GM04504 (cell line): ENCODE results near the gene NCAPD2.

Experiments used
- DNase-seq: peaks from one replicate; pipeline ENCODE4 v3.0.0-alpha.2; 2012; ENCODE audit warnings: low read depth

The NCAPD2 gene, protein sequence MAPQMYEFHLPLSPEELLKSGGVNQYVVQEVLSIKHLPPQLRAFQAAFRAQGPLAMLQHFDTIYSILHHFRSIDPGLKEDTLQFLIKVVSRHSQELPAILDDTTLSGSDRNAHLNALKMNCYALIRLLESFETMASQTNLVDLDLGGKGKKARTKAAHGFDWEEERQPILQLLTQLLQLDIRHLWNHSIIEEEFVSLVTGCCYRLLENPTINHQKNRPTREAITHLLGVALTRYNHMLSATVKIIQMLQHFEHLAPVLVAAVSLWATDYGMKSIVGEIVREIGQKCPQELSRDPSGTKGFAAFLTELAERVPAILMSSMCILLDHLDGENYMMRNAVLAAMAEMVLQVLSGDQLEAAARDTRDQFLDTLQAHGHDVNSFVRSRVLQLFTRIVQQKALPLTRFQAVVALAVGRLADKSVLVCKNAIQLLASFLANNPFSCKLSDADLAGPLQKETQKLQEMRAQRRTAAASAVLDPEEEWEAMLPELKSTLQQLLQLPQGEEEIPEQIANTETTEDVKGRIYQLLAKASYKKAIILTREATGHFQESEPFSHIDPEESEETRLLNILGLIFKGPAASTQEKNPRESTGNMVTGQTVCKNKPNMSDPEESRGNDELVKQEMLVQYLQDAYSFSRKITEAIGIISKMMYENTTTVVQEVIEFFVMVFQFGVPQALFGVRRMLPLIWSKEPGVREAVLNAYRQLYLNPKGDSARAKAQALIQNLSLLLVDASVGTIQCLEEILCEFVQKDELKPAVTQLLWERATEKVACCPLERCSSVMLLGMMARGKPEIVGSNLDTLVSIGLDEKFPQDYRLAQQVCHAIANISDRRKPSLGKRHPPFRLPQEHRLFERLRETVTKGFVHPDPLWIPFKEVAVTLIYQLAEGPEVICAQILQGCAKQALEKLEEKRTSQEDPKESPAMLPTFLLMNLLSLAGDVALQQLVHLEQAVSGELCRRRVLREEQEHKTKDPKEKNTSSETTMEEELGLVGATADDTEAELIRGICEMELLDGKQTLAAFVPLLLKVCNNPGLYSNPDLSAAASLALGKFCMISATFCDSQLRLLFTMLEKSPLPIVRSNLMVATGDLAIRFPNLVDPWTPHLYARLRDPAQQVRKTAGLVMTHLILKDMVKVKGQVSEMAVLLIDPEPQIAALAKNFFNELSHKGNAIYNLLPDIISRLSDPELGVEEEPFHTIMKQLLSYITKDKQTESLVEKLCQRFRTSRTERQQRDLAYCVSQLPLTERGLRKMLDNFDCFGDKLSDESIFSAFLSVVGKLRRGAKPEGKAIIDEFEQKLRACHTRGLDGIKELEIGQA (N-terminal part only)

DNA sequence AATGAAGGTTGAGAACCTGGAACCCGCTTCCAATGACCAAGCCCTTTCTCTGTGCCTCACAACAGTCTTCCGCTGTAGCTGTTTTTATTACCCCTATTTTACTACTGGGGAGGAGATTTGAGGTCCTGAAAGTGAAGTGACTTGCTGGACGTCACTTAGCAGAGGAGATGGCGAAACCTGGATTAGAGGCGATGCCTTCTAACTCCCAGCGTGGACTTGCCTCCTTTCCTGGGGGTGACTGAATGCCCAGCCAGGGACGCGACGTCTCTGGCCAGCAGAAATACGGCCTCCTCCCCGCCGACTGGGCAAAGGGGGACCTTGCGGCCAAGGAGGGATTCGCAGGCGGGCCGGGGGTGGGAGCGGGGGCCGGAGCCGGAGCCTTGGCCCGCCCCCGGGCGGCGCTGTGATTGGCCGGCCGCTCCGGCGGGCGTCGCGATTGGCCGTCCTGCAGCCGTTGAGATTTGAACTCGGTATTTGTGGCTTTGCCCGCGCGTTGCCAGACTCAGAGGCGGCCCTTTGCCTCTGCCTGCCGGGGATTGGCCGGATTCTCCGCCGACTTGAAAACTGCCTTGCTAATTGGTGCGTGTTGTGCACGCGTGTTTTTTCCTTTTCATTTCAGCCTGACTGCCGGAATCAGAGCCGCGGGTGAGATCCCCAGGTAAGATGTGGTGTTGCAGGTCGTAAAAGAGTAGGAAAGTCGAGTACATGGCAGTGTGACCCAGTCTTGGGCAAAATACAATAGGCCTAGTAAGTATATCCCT is at the start of gene NCAPD2:
Gene NCAPD2 (plus strand): TSS at position 606 of the 761 bp plus-strand sequence. CDS start 997 bp downstream, outside the sequence.
- DNase-seq: peak; percentile 90

DNA sequence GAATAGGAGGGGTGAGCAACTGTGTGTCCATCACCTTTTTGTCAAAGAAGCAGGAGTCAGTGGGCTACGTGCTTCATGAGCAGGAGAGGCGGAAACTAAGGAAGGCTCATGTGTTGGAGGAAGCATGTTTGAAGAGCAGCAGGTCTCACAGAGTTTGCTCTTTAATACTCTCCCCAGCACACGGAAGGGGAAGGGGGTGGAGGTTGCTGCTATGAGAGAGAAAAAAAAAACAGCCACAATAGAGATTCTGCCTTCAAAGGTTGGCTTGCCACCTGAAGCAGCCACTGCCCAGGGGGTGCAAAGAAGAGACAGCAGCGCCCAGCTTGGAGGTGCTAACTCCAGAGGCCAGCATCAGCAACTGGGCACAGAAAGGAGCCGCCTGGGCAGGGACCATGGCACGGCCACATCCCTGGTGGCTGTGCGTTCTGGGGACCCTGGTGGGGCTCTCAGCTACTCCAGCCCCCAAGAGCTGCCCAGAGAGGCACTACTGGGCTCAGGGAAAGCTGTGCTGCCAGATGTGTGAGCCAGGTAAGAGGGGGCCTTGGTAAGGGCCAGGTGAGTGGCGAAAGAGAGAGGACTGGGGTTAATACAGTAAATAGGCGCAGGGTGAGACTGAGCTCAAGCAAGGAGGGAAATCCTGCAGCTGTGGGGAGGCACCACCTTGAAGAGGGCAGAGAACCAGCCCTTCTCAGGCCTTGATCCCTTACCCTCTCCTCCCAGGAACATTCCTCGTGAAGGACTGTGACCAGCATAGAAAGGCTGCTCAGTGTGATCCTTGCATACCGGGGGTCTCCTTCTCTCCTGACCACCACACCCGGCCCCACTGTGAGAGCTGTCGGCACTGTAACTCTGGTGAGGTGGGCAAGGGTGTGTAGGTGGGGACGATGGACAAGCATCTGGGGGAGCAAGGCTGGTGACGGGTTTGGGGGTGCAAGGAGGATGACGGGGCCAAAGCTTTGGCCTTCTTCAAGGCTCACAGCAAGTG is 48.9 kb upstream of the NCAPD2 start, which contains the start of gene CD27:
Gene CD27 (plus strand): TSS at position 252 of the 985 bp plus-strand sequence. CDS start 141 bp downstream, at position 393.
- DNase-seq: no peak

DNA sequence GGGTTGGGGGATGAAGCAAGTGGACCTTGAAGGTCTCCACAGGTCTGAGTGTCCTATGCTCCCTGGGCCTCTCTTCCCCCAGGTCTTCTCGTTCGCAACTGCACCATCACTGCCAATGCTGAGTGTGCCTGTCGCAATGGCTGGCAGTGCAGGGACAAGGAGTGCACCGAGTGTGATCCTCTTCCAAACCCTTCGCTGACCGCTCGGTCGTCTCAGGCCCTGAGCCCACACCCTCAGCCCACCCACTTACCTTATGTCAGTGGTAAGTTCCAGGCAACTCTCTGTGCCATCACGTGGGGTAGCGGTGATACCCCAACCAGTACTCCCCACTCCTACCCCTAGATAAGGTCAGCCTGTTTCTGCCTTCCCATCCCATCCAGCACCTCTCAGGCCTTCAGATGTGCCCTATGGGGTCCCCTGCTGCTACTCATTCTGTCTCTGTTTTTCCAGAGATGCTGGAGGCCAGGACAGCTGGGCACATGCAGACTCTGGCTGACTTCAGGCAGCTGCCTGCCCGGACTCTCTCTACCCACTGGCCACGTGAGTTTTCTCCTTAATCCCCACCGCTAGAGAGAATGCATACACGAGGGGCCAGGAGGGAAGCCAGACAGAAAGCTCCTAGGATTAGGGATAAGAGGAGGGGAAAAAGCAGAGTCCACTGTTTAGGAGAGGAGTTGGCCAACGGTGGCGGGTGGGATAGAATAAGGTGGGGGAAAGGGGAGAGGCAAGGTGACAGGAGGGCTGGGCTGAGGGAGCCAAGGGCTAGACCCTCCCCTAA is 43.6 kb upstream of the NCAPD2 start:
- no peak for DNase-seq

DNA sequence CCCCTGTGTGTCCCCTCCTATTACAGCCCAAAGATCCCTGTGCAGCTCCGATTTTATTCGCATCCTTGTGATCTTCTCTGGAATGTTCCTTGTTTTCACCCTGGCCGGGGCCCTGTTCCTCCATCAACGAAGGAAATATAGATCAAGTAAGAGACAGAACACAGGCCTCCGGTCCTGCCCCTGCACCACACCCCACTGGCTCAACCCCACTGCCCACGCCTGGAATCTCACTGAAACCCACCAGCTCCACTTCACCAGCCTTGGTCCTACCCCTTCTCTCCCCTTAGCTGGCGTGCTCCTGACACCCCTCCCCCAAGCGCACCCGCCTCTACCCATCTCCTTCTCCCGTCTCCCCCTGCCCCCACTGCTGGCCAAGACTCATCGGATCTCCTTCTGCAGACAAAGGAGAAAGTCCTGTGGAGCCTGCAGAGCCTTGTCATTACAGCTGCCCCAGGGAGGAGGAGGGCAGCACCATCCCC is 43.0 kb upstream of the NCAPD2 start:
- DNase-seq: no peak

DNA sequence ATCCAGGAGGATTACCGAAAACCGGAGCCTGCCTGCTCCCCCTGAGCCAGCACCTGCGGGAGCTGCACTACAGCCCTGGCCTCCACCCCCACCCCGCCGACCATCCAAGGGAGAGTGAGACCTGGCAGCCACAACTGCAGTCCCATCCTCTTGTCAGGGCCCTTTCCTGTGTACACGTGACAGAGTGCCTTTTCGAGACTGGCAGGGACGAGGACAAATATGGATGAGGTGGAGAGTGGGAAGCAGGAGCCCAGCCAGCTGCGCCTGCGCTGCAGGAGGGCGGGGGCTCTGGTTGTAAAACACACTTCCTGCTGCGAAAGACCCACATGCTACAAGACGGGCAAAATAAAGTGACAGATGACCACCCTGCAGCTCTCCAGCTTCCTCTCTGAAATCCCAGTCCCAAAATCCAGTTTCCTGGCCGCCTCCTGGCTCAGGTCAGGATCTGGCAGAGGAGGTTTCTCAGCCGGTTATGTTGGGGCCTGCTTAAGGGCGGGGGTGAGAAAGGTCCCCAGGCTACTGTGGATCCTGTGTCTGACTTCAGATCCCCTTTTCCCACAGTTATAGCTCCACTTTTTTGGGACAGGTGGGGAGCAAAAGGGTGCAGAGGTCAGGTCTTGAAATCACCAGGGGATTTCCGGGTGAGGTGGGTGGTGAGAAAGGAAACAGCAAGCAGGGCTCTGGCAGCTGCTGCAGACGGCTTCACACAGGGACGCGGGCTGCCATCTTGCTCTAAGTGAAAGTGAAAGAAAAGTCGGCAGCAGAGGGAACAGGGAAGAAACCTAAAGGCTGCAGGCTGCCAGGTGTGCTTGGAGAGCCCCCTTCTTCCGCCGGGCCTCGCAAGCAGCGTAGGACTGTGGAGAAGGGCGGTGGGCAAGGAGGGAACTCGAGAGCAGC is 42.3 kb upstream of the NCAPD2 start, which contains the start of gene TAPBPL:
Gene TAPBPL (plus strand): TSS at position 695 of the 897 bp plus-strand sequence. CDS start 207 bp downstream, outside the sequence.
- peak; percentile 69 for DNase-seq

DNA sequence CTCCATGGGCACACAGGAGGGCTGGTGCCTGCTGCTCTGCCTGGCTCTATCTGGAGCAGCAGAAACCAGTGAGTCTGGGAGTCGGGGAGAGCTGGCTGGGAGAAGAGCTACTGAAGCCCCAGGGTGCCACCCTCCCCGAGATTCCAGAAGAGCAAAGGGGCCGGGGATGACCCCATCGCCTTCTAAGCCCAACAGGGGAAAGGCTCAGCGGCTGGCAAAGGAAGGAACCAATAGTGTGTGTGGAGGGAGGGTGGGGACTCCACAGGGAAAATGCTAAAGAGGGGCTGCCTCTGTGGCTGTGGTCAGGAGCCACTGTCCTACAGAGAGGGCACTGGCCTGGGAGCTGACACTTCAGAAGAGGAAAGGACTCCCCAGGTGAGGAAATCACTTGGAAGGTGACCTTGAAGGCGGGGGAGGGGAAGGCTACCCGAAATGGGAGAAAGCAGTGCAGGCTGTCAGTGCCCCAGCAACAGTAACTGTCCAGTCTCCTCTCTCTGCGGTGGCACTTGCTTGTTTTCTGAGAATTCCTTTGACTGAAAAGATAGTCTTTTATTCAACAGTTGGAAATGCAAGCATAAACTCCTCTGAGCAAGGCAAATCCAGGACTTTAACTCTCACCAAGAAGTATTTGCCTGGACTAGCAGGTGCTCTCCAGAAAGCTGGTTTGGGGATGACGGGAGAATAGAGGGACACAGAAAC is 41.5 kb upstream of the NCAPD2 start:
- DNase-seq: no peak

DNA sequence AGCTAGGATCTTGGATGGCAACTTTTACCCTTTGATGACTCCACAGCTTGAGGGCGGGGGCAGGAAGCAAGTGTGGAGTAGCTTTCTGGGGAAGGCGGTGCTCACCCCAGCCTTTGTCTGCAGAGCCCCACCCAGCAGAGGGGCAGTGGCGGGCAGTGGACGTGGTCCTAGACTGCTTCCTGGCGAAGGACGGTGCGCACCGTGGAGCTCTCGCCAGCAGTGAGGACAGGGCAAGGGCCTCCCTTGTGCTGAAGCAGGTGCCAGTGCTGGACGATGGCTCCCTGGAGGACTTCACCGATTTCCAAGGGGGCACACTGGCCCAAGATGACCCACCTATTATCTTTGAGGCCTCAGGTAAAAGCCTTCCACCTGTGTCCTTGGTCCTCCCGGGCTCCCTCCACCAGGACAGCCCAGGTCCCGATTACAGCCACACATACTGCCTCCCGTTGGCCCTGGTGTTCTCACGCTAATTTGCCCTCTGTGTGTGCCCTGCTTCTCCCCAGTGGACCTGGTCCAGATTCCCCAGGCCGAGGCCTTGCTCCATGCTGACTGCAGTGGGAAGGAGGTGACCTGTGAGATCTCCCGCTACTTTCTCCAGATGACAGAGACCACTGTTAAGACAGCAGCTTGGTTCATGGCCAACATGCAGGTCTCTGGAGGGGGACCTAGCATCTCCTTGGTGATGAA is 40.8 kb upstream of the NCAPD2 start:
- no peak for DNase-seq

DNA sequence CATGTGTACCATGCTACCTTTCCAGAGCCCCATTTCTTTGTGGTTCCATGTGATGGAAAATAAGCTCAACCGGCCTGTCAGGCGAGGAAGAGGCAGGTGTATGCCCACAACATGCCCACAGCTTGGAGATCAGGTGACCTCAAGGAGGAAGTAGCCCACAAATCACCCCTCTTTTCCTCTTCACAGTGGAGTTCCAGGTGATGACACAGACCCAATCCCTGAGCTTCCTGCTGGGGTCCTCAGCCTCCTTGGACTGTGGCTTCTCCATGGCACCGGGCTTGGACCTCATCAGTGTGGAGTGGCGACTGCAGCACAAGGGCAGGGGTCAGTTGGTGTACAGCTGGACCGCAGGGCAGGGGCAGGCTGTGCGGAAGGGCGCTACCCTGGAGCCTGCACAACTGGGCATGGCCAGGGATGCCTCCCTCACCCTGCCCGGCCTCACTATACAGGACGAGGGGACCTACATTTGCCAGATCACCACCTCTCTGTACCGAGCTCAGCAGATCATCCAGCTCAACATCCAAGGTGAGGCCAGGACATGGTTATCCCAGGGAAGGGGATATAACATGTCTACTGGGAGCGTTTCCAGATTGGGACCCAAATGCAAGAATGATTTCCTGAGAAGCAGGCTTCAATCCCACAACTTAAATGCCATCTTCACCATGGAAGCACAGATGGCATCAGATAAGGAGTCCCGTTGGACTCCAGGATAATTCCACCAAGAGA is 36.5 kb upstream of the NCAPD2 start:
- DNase-seq: no peak

DNA sequence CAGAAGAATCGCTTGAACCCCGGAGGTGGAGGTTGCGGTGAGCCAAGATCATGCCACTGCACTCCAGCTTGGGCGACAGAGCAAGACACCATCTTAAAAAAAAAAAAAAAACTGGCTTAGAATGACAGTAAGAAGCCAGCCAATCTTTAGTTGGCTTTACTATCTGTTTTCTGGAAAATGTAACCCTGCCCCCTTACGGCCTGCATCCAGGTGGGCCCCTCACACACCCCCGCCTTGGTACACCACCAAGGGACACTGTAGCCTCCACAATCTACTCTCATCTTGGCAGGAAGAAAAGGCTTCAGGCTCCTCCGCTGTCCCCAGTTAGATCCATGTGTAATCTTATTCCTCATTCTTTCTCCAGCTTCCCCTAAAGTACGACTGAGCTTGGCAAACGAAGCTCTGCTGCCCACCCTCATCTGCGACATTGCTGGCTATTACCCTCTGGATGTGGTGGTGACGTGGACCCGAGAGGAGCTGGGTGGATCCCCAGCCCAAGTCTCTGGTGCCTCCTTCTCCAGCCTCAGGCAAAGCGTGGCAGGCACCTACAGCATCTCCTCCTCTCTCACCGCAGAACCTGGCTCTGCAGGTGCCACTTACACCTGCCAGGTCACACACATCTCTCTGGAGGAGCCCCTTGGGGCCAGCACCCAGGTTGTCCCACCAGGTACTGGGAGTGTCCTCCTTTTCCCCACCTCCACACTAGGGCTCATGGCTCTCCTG is 35.5 kb upstream of the NCAPD2 start:
- no peak for DNase-seq

DNA sequence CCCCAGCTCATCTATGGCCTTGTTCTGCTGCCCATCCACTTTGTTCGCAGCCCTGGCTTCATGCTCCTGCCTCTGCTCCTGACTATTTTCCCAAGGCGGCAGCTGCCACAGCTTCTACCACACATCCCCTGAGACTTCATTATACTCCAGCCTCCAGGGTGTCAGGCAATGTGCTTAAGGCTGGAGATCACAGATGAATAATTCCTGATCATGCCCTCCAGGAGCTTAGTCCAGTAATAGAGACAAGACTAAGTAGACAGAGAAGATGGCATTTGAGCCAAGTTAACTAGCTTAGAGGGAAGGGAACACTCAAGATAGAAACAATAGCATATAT is 34.9 kb upstream of the NCAPD2 start:
- no peak for DNase-seq

DNA sequence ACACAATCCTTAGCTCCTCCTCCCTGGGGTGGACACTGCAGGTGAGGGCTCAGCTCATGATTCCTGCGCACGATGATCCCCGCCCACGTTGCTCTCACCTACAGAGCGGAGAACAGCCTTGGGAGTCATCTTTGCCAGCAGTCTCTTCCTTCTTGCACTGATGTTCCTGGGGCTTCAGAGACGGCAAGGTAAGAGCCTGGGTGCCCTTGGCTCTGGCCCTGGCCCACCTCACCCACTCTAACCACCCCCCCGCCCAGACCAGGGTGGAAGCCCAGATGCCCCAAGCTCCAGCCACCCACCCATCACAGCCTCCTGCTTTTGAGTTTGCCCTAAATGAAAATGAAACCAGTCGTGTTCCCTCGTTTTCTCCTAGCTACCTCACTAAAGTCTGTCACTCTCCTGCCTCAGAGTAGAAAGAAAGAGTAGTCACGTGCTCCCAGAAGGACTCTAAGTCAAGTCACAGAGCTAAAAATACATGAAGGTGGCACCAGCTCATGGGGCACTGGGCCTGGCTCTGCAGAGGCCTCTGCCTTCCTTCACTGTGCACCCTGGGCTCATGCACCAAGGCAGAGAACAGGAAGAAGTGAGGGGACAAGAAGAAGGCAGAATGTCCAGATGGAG is 33.0 kb upstream of the NCAPD2 start:
- DNase-seq: no peak

DNA sequence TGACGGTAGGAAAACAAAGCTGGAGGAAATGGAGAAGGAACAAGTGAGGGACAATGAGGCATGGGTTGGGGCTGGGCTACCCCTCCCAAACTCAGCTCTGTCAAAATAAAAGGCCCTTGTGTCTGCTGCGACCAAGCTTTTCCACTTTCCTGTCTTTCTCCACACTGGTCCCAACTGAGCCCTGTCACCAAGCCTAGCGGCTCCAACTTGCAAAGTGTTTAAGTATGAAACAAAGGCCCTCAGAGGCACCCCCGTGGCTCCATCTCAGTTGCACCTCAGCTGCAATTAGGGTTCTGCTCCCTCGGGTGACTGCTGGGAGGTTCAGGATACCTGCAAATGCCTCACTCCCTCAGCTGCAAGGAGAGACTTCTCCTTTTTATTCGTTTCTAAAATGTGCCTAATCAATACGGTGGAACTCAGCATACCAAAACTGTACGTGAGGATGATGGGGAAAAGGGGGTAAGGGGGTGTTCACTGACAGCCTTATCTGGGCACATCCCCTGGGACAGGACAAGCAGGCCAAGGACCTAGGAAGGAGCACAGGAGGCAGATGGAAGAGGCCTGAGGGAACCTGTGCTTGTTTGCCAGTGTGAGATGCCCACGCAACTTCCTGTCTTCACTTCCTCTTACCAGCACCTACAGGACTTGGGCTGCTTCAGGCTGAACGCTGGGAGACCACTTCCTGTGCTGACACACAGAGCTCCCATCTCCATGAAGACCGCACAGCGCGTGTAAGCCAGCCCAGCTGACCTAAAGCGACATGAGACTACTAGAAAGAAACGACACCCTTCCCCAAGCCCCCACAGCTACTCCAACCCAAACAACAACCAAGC is 32.3 kb upstream of the NCAPD2 start:
- DNase-seq: no peak

DNA sequence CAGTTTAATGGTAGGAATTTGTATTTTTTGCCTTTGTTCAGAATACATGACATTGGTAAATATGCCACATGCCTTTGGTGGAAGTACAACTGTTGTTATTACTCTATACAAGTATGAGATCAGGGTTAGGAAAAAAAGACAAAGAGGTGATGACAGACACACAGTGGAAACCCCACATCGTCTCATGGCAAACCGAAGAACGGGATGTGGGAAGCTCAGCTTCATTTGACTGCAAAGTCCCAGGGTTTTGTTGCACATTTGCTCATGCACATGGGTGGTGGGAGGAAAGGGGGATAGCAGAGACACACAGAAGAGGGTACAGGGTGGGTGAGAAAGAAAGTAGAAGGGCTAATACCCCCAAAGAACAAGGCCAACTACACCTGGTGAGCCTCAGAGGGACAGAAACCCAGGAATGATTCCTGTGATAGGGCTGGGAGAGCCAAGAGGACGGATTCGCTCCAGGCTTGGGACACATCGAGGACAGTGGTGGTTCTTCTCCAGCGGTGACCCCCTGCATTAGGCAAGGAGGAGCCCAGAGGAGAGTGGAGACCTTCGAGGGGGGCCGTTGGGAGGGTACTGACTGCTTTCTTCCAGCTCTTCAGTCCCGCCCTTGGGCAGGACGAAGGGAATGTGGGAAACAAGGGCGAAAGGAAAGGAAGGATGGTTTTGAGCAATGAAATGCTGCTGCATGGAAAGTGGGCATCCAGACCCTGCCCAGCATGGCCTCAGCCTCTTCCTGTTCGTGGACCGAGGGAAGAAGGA is 31.5 kb upstream of the NCAPD2 start:
- no peak for DNase-seq
